CMK (cell line): ENCODE measurements around the gene NFKBIZ.
A peak's percentile ranks its signal among the peaks of the same experiment; 100 is the strongest.

Experiments used
- DNase-seq: peaks from one replicate; pipeline ENCODE4 v3.0.0-alpha.2; 2010; ENCODE audit warnings: low read depth

NFKBIZ gene

GRCh38 chr3:101827211-101828174 lies 21.8 kb upstream of the NFKBIZ start:
- DNase-seq, result no peak

- no peak for DNase-seq
These were observed 21.0 kb upstream of the NFKBIZ start for GRCh38 chr3:101828276-101828675.

GRCh38 chr3:101828691-101829436 lies 20.4 kb upstream of the NFKBIZ start:
- no peak for DNase-seq

GRCh38 chr3:101829437-101829830 lies 19.9 kb upstream of the NFKBIZ start:
- DNase-seq, result no peak

- no peak for DNase-seq
These were observed 19.4 kb upstream of the NFKBIZ start for GRCh38 chr3:101829874-101830273.

GRCh38 chr3:101833446-101833974 lies 15.8 kb upstream of the NFKBIZ start:
- no peak for DNase-seq

GRCh38 chr3:101835676-101836075 lies 13.6 kb upstream of the NFKBIZ start:
- no peak for DNase-seq

GRCh38 chr3:101836160-101836559 lies 13.2 kb upstream of the NFKBIZ start:
- no peak for DNase-seq

- DNase-seq, result no peak
These were observed 12.4 kb upstream of the NFKBIZ start for GRCh38 chr3:101836652-101837598.

GRCh38 chr3:101838691-101839090 lies 10.6 kb upstream of the NFKBIZ start:
- DNase-seq, result no peak

GRCh38 chr3:101840066-101840465 lies 9.2 kb upstream of the NFKBIZ start:
- no peak for DNase-seq

- DNase-seq, result no peak
These were observed 6.9 kb upstream of the NFKBIZ start for GRCh38 chr3:101842245-101842934.

GRCh38 chr3:101842935-101843330 lies 6.4 kb upstream of the NFKBIZ start:
- no peak for DNase-seq

GRCh38 chr3:101845425-101845824 lies 3.9 kb upstream of the NFKBIZ start:
- DNase-seq, result no peak

GRCh38 chr3:101846709-101847108 lies 2.6 kb upstream of the NFKBIZ start:
- no peak for DNase-seq

GRCh38 chr3:101847328-101847727 lies 2.0 kb upstream of the NFKBIZ start:
- no peak for DNase-seq

- no peak for DNase-seq
These were observed 988 bp upstream of the NFKBIZ start for GRCh38 chr3:101848326-101848725.

GRCh38 chr3:101849714-101850245 lies 466 bp downstream of the NFKBIZ start:
- no peak for DNase-seq

- DNase-seq, result peak; percentile 82
These were observed 1.1 kb downstream of the NFKBIZ start for GRCh38 chr3:101850246-101851051.
